Measurements from ENCODE around the gene PTGR1.

GRCh38 chr9:111572950-111573604, 26.4 kb downstream of the PTGR1 start:
- TF ChIP-seq TAF1 (IDR thresholded peaks at IDR 0.05; ENCODE audit: borderline replicate concordance, insufficient read depth, low read length), result no peak
- no peak for TF ChIP-seq POLR2AphosphoS5 (IDR thresholded peaks at IDR 0.05; ENCODE audit: low read depth, low read length)
- TF ChIP-seq REST (IDR thresholded peaks at IDR 0.05; ENCODE audit: insufficient read depth in 1 of 2, low read depth in 2 of 2, low read length in 2 of 2), result no peak
- no peak for TF ChIP-seq SIN3A (IDR thresholded peaks at IDR 0.05; ENCODE audit: borderline replicate concordance, insufficient read depth, low read length)
- no peak for TF ChIP-seq FOXP2 (optimal IDR thresholded peaks at IDR 0.05; ENCODE audit: borderline replicate concordance, extremely low read depth, extremely low read length, insufficient read depth)
